Choroid plexus epithelial cell (primary cell): ENCODE measurements around the gene CKS1B.

Experiments
- DNase-seq: peaks from one replicate; pipeline ENCODE4 v3.0.0-alpha.2; 2010; ENCODE audit warnings: low read depth
- H3K4me3 ChIP-seq: 2 replicates; pipeline ENCODE4 v1.5.1; 2011; ENCODE audit warnings: low read depth, mild to moderate bottlenecking, control low read depth, low read length, moderate library complexity
- CTCF ChIP-seq: conservative IDR thresholded peaks from 2 replicates; pipeline ENCODE4 v1.5.1; 2011; ENCODE audit warnings: low read depth, mild to moderate bottlenecking, control low read depth, inconsistent platforms, low read length, moderate library complexity

The CKS1B gene

GRCh38 chr1:154951901-154952657 lies 22.4 kb upstream of the CKS1B start:
- no peak for TF ChIP-seq CTCF
- no peak for DNase-seq
- H3K4me3 ChIP-seq: no peak overlapping the region

GRCh38 chr1:154952664-154953063 lies 21.8 kb upstream of the CKS1B start:
- no peak for DNase-seq
- no peak overlapping the region for H3K4me3 ChIP-seq

GRCh38 chr1:154953611-154954038 lies 20.9 kb upstream of the CKS1B start:
- H3K4me3 ChIP-seq: no peak overlapping the region
- no peak for TF ChIP-seq CTCF
- no peak for DNase-seq

More at GRCh38 chr1:154952664-154953063, 21.8 kb upstream of the CKS1B start:
- TF ChIP-seq CTCF: no peak

- TF ChIP-seq CTCF: no peak
- no peak overlapping the region for H3K4me3 ChIP-seq
- no peak for DNase-seq
Observed at GRCh38 chr1:154954541-154954940, 19.9 kb upstream of the CKS1B start.

- peak; percentile 89 for DNase-seq
- H3K4me3 ChIP-seq: peak overlapping the region; percentile 68
- TF ChIP-seq CTCF: no peak
Observed at GRCh38 chr1:154955039-154955717, 19.3 kb upstream of the CKS1B start.

GRCh38 chr1:154955718-154956543 lies 18.6 kb upstream of the CKS1B start, which contains the start of gene PBXIP1:
Gene PBXIP1 (minus strand): TSS chr1:154956099. CDS start chr1:154953721, 2,378 bp downstream.
- DNase-seq: peak; percentile 93
- peak within 1 kb of the TSS; percentile 68 for H3K4me3 ChIP-seq
- peak; percentile 60 for TF ChIP-seq CTCF
